HG03565 (cell line): ENCODE results near the gene SPTY2D1.
"Not testable (repeated sequence)": the region's sequence is repeated elsewhere in the genome, so short reads cannot be mapped to it uniquely, and the experiment has no call there.

Source experiments
- ATAC-seq: cut with Tn5 transposase; IDR thresholded peaks from one replicate; pipeline ENCODE4 v1.9.1; 2021; ENCODE audit warnings: mild to moderate bottlenecking, moderate library complexity; ENCODE audit not compliant: unreplicated experiment

Gene SPTY2D1, protein sequence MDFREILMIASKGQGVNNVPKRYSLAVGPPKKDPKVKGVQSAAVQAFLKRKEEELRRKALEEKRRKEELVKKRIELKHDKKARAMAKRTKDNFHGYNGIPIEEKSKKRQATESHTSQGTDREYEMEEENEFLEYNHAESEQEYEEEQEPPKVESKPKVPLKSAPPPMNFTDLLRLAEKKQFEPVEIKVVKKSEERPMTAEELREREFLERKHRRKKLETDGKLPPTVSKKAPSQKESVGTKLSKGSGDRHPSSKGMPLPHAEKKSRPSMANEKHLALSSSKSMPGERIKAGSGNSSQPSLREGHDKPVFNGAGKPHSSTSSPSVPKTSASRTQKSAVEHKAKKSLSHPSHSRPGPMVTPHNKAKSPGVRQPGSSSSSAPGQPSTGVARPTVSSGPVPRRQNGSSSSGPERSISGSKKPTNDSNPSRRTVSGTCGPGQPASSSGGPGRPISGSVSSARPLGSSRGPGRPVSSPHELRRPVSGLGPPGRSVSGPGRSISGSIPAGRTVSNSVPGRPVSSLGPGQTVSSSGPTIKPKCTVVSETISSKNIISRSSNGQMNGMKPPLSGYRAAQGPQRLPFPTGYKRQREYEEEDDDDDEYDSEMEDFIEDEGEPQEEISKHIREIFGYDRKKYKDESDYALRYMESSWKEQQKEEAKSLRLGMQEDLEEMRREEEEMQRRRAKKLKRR

GRCh38 chr11:18634140-18635032, at the start of gene SPTY2D1:
SPTY2D1 (minus strand) TSS chr11:18634342; CDS start chr11:18634257, 85 bp downstream.
- ATAC-seq: peak; percentile 93

DNA sequence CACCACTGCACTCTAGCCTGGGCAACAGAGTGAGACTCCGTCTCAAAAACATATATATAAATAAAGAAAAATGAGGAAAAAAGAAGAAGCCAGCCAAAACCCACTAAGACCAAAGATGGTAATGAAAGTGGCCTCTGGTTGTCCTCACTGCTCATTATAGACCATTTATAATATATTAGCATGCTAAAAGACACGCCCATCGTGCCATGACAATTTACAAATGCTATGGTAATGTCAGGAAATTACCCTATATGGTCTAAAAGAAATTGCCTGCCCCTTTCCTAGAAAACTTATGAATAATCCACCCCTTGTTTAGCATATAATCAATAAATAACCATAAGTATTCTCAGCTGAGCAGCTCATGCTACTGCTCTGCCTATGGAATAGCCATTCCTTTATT, 48.3 kb upstream of the SPTY2D1 start:
- no peak for ATAC-seq

DNA sequence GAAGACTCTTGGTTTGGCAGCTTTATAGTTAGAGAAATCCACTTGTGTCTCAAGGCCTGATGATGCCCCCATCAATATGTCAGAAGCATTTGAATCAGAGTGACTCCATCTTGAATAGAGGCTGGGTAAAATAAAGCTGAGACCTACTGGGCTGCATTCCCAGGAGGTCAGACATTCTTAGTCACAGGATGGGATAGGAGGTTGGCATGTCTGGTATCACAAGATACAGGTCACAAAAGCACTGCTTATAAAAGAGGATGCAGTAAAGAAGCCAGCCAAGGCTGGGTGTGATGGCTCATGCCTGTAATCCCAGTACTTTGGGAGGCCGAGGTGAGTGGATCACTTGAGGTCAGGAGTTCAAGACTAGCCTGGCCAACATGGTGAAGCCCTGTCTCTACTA, 47.8 kb upstream of the SPTY2D1 start:
- ATAC-seq: not testable (repeated sequence)

DNA sequence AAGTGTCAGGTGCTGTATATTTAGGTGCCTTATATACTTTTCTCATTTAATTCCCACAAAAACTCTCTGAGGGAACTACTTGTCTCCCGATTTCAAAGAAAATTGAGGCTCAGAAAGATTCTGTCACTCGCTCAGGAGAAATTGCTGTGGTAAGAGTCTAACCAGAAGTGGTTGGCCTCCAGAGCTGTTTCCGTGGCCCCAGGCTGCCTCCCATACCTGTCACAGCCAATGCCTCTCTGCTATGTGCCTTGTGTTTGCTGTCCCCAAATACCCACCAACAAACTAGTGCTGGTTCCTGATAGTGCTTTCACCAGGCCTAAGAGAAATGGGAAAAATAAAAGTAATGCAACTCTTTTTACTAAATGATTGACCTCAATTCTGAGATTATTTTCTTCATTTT, 43.4 kb upstream of the SPTY2D1 start:
- ATAC-seq: no peak

DNA sequence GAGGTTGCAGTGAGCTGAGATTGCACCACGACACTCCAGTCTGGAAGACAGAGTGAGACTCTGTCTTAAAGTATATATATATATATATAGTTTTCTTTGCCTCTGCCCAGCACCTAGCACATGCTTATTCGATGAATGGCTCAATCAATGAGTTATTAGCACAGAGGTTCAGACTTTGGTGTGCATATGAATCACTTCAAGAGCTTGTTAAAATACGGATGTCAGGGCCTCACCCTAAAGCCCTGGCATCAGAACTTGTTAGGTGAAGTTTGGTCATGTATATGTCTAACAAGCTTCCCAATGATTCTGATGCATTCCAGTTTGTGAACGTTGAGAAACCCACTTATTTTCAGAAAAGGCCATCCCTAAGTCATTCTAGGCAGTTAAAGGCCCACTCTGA, 42.7 kb upstream of the SPTY2D1 start:
- no peak for ATAC-seq

- not testable (repeated sequence) for ATAC-seq
Measured at GRCh38 chr11:18672209-18672608, 38.1 kb upstream of the SPTY2D1 start.

DNA sequence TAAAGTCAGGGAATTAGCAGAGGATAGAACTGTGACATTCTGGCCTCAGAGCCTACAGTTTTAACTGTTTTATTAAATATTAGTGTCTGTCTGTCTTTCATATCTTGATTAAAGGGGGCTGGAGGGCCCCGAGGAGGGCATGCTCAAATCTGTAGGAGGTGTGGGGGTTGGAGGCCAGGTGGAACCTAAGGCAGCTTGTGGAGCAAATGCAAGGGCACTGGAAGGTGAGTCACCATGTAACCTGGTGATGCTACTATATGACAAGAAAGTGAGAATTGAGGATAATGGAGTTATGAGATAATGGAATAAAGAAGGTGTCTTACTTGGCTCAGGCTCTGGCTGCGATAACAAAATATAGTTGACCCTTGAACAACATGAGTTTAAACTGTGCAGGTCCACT, 37.1 kb upstream of the SPTY2D1 start:
- no peak for ATAC-seq

- no peak for ATAC-seq
Measured at GRCh38 chr11:18669711-18670110, 35.6 kb upstream of the SPTY2D1 start.

DNA sequence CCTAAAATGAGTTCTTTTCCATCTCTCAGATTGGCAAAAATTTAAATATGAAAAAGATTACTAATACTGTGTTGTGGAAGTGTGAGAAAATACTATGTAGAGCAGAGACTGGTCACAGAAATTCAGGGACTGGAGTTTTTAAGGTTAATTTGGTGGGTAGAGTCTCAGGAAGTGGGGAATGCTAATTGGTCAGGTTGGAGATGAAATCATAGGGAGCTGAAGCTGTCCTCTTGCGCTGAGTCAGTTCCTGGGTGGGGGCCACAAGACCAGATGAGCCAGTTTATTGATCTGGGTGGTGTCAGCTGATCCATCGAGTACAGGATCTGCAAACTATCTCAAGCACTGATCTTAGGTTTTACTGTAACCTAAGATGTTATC, 35.1 kb upstream of the SPTY2D1 start:
- no peak for ATAC-seq

GRCh38 chr11:18668131-18668530, 34.0 kb upstream of the SPTY2D1 start:
- no peak for ATAC-seq

- ATAC-seq: not testable (repeated sequence)
Measured at GRCh38 chr11:18665353-18665872, 31.3 kb upstream of the SPTY2D1 start.

DNA sequence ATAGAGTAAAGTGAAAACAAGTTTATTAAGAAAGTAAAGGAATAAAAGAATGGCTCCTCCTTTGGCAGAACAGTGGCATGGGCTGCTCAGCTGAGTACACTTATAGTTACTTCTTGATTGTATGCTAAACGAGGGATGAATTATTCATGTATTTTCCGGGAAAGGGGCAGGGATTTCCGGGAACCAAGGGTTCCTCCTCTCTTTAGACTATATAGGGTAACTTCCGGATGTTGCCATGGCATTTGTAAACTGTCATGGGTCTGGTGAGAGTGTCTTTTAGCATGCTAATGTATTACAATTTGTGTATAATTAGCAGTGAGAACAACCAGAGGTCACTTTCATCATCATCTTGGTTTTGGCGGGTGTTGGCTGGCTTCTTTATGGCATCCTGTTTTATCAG, 23.5 kb upstream of the SPTY2D1 start:
- ATAC-seq: no peak

DNA sequence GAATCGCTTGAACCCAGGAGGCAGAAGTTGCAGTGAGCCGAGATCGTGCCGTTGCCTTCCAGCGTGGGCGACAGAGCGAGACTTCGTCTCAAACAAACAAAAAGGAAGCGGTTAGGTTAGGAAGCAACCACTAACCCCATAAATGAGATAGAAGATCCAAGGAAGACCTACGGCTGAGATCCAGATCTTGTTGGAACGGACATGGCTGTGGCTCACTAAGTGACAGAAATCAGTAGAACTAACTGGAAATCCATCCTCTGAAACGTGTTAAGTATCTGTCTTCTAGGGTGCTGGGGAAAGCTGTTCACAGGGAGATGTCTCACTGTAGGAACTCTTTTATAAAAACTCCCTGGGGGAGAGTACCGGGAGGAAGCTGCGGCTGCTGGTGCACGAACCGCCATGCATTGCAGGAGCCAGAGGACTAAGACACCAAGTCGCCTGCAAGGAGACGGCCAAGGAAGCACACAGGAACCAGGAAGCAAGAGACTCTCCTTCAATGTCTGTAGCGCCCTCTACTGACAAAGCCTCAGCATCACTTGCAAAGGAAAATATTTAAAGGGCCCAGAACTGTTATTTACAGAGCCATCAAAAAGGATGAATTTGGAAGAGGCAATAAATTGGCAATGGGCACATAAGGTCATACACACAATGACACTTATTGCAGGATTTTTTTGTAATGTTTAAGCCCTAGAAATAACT, 16.9 kb upstream of the SPTY2D1 start:
- ATAC-seq: no peak

- ATAC-seq: no peak
Measured at GRCh38 chr11:18650353-18650752, 16.2 kb upstream of the SPTY2D1 start.

GRCh38 chr11:18643034-18643433, 8.9 kb upstream of the SPTY2D1 start:
- not testable (repeated sequence) for ATAC-seq

DNA sequence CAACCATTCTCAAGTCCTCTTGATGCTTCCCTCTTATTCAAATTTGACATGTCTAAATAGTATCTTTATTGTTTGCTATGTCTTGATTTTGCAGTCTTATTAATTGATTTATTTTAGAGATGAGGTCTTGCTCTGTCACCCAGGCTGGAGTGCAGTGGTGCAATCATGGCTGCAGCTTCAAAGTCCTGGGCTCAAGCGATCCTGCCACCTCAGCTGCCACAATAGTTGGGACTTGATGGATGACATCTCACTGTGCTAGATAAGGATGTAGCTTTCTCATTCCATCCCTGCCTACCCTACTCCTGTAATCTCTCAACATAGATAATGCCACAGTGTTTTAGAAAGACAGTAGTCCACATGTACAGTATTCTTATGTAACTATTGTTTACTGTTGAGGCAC, 7.5 kb upstream of the SPTY2D1 start:
- no peak for ATAC-seq

- peak; percentile 48 for ATAC-seq
Measured at GRCh38 chr11:18633256-18634139, 644 bp downstream of the SPTY2D1 start.

GRCh38 chr11:18632841-18633240, 1.3 kb downstream of the SPTY2D1 start:
- no peak for ATAC-seq

DNA sequence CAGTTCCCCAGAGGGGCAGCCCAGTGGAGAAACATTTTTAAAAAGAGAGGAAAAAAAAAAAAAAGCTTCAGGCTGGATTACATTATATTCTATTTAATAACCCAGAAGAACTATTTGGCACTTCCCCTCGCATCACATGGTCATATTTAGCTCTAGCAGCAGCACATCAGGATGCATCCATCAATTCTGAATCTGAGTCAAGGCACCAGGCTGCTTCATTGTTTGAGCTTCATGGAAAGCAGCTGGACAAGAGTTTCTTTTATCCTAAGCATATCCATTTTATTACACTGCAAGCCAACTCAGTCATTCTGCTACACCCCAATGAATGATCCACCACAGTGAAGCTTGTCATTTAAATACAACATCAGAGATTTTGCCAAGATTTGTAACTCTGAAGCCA, 10.0 kb downstream of the SPTY2D1 start:
- no peak for ATAC-seq

- no peak for ATAC-seq
Measured at GRCh38 chr11:18623707-18624106, 10.4 kb downstream of the SPTY2D1 start.
